Measurements from ENCODE around the gene ARL5B.

ARL5B gene

DNA sequence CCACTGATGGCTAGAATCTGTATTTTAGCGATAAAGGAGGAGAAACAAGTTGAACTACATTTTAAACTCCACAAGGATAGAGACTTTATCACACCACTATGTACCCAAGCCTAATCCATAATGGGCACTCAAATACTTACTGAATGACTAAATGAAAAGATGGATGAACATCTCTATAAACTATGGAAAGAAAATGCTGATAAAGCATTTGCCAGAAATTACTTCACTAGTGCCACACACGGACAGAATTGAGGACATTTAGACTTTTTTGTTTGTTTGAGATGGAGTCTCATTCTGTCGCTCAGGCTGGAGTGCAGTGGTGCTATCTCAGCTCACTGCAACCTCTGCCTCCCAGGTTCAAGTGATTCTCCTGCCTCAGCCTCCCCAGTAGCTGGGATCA is 6.1 kb upstream of the ARL5B start:
- Histone ChIP-seq H3K9me2 (ENCODE audit: low read depth, low read length) (no peaks in the 10 kb centered on the region), H4K20me1 (ENCODE audit: insufficient read depth, low read length) (no peaks in the 10 kb centered on the region), H3K79me2 (ENCODE audit: insufficient read depth, low read length) (peaks cover 29% of the 10 kb centered on the region), H2AFZ (ENCODE audit: low read length) (no peak overlapping the region), H3K9ac (ENCODE audit: low read length) (no peak overlapping the region), H3F3A (ENCODE audit: insufficient read depth, low read length) (0 out of 2 replicates have a peak, but pooled peaks cover 5% of the 10 kb centered on the region), H3K9me3 (ENCODE audit: low read length) (no peaks in the 10 kb centered on the region), H3K4me2 (ENCODE audit: low read length) (no peak overlapping the region), H3K4me1 (ENCODE audit: insufficient read depth, low read length, severe bottlenecking) (peaks cover 29% of the 10 kb centered on the region), H3K4me3 (ENCODE audit: low read depth, low read length, poor library complexity, severe bottlenecking) (no peak overlapping the region), H3K27ac (ENCODE audit: low read depth, low read length, poor library complexity, severe bottlenecking) (no peak overlapping the region), H3K27me3 (ENCODE audit: insufficient read depth, low read length) (no peaks in the 10 kb centered on the region), H3K36me3 (ENCODE audit: insufficient read depth, low read length) (peaks cover 5% of the 10 kb centered on the region; the same call in 1 of the 2 replicates)
- TF ChIP-seq EZH2 (IDR thresholded peaks at IDR 0.05; ENCODE audit: borderline replicate concordance, low read length): no peak
- TF ChIP-seq, protein P1, sequence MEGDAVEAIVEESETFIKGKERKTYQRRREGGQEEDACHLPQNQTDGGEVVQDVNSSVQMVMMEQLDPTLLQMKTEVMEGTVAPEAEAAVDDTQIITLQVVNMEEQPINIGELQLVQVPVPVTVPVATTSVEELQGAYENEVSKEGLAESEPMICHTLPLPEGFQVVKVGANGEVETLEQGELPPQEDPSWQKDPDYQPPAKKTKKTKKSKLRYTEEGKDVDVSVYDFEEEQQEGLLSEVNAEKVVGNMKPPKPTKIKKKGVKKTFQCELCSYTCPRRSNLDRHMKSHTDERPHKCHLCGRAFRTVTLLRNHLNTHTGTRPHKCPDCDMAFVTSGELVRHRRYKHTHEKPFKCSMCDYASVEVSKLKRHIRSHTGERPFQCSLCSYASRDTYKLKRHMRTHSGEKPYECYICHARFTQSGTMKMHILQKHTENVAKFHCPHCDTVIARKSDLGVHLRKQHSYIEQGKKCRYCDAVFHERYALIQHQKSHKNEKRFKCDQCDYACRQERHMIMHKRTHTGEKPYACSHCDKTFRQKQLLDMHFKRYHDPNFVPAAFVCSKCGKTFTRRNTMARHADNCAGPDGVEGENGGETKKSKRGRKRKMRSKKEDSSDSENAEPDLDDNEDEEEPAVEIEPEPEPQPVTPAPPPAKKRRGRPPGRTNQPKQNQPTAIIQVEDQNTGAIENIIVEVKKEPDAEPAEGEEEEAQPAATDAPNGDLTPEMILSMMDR (IDR thresholded peaks at IDR 0.05; ENCODE audit: low read length): no peak

DNA sequence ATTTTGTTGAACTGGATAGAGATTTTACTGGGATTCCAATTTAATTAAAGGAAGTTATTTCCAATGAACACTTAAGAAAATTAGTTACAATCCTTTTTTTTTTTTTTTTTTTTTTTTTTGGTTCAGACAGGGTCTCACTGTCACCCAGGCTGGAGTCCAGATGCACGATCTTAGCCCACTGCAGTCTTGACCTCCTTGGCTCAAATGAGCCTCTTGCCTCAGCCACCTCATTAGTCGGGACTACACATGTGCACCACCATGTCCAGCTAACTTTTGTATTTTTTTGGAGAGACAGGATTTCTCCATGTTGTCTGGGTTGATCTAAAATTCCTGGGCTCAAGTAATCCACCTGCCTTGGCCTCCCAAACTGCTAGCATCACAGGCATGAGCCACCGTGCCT is 2.5 kb upstream of the ARL5B start:
- TF ChIP-seq, protein P1 (IDR thresholded peaks at IDR 0.05; ENCODE audit: low read length): no peak
- TF ChIP-seq EZH2 (IDR thresholded peaks at IDR 0.05; ENCODE audit: borderline replicate concordance, low read length): no peak
- peaks cover 23% of the 10 kb centered on the region for H3K79me2 ChIP-seq (ENCODE audit: insufficient read depth, low read length)
- peaks cover 30% of the 10 kb centered on the region for H3K4me1 ChIP-seq (ENCODE audit: insufficient read depth, low read length, severe bottlenecking)
- H3K9me2 ChIP-seq (ENCODE audit: low read depth, low read length): no peaks in the 10 kb centered on the region
- no peak overlapping the region for H3K4me3 ChIP-seq (ENCODE audit: low read depth, low read length, poor library complexity, severe bottlenecking)
- no peaks in the 10 kb centered on the region for H3K36me3 ChIP-seq (ENCODE audit: insufficient read depth, low read length)
- H4K20me1 ChIP-seq (ENCODE audit: insufficient read depth, low read length): no peaks in the 10 kb centered on the region
- H3K9ac ChIP-seq (ENCODE audit: low read length): no peak overlapping the region
- H3F3A ChIP-seq (ENCODE audit: insufficient read depth, low read length): 0 out of 2 replicates have a peak, but pooled peaks cover 5% of the 10 kb centered on the region
- no peak overlapping the region for H3K4me2 ChIP-seq (ENCODE audit: low read length)
- no peak overlapping the region for H2AFZ ChIP-seq (ENCODE audit: low read length)
- no peaks in the 10 kb centered on the region for H3K9me3 ChIP-seq (ENCODE audit: low read length)
- H3K27ac ChIP-seq (ENCODE audit: low read depth, low read length, poor library complexity, severe bottlenecking): no peak overlapping the region
- no peaks in the 10 kb centered on the region for H3K27me3 ChIP-seq (ENCODE audit: insufficient read depth, low read length)

DNA sequence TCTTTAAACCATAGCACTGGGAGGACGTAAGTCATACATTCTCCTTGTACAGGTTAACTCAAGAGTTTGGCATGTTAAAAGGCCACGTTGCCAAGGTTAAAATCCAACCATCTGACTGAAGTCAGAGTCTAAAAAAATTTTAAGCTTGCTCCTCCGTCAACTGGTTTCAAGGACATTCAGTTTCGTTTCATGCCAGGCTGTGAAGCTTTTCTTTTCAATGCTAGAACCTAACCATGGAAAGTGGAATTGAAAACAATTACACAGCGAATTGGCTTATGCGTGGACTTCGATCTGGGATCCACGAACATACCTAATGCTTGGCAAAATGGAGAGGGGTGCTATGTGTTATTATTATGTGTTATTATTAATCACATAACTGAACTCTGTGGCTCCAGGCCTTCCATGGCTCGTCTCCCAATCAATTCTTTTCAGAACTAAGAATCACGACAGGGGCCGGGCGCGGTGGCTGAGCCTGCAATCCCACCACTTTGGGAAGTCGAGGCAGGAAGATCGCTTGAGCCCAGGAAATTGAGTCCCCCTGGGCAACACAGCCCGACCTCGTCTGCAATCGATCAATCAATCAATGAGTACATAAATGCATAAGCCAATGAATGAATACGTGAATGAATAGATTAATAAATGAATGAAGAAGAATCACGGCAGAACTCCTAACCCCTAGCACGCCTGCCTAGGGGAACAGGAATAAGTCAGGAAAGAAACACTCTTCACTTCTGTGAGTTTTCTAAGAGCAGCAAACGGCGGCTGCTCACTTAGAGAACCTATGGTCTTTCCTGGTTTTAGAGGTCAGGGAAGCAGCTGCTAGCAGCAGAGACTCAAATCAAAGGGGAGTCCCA is 733 bp upstream of the ARL5B start:
- Histone ChIP-seq H3K27me3 (ENCODE audit: insufficient read depth, low read length) (no peaks in the 10 kb centered on the region), H2AFZ (ENCODE audit: low read length) (no peak overlapping the region)

More for the DNA sequence above, 733 bp upstream of the ARL5B start:
- H3K9me3 ChIP-seq (ENCODE audit: low read length): no peaks in the 10 kb centered on the region
- peaks cover 33% of the 10 kb centered on the region for H3K4me1 ChIP-seq (ENCODE audit: insufficient read depth, low read length, severe bottlenecking)
- H3K4me2 ChIP-seq (ENCODE audit: low read length): peak overlapping the region; percentile 85
- peak overlapping the region; percentile 81 for H3K27ac ChIP-seq (ENCODE audit: low read depth, low read length, poor library complexity, severe bottlenecking)
- H3K9ac ChIP-seq (ENCODE audit: low read length): peak overlapping the region; percentile 95
- TF ChIP-seq, protein P1 (IDR thresholded peaks at IDR 0.05; ENCODE audit: low read length): no peak
- no peak for TF ChIP-seq EZH2 (IDR thresholded peaks at IDR 0.05; ENCODE audit: borderline replicate concordance, low read length)
- H3K36me3 ChIP-seq (ENCODE audit: insufficient read depth, low read length): no peaks in the 10 kb centered on the region; the same call in 1 of the 2 replicates
- H4K20me1 ChIP-seq (ENCODE audit: insufficient read depth, low read length): no peaks in the 10 kb centered on the region
- H3K9me2 ChIP-seq (ENCODE audit: low read depth, low read length): no peaks in the 10 kb centered on the region
- H3K79me2 ChIP-seq (ENCODE audit: insufficient read depth, low read length): peaks cover 39% of the 10 kb centered on the region
- peak overlapping the region; percentile 87 for H3K4me3 ChIP-seq (ENCODE audit: low read depth, low read length, poor library complexity, severe bottlenecking)
- no peaks in the 10 kb centered on the region for H3F3A ChIP-seq (ENCODE audit: insufficient read depth, low read length)
